B cell (primary cell): Measurements from ENCODE around the gene IFITM1.

Experiments
- CTCF ChIP-seq: fragments of 200-600 bp; IDR thresholded peaks from one replicate; pipeline ENCODE4 v1.8.0; 2022; ENCODE audit warnings: antibody characterized with exemption, mild to moderate bottlenecking
- EZH2 ChIP-seq: IDR thresholded peaks from 2 replicates; pipeline ENCODE4 v1.6.1; 2012; ENCODE audit warnings: borderline replicate concordance, low read depth, mild to moderate bottlenecking, moderate library complexity, low read length; ENCODE audit not compliant: insufficient read depth, poor library complexity, severe bottlenecking

GRCh38 chr11:304061-304506, 9.8 kb upstream of the IFITM1 start:
- no peak for TF ChIP-seq CTCF
- TF ChIP-seq EZH2: no peak
